Adrenal gland (tissue), 5 donors: ENCODE data around the gene GANC.

ENCODE experiments used
- POLR2A ChIP-seq, 2 donors: fragments of 450-650 bp; IDR thresholded peaks; one replicate each; pipeline ENCODE4 v1.6.1; 2017; ENCODE audit warnings: antibody characterized with exemption in 2 of 2, mild to moderate bottlenecking in 2 of 2, moderate library complexity in 1 of 2
- TF ChIP-seq, protein P1 (sequence below), 6 experiments: fragments of 450-650 bp in 4 of 6; fragments of 200-600 bp in 2 of 6; sonication (generic) in 1 of 6; IDR thresholded peaks; 1 replicate in 5 of 6; 2 replicates in 1 of 6; pipeline versions ENCODE4 v1.5.1 to v1.8.0; 2016 to 2021; ENCODE audit warnings: antibody characterized with exemption in 6 of 6, mild to moderate bottlenecking in 2 of 6, moderate library complexity in 1 of 6
- donor health status: DM: no; HTN: no; CAD: no.

- TF ChIP-seq, protein P1, sequence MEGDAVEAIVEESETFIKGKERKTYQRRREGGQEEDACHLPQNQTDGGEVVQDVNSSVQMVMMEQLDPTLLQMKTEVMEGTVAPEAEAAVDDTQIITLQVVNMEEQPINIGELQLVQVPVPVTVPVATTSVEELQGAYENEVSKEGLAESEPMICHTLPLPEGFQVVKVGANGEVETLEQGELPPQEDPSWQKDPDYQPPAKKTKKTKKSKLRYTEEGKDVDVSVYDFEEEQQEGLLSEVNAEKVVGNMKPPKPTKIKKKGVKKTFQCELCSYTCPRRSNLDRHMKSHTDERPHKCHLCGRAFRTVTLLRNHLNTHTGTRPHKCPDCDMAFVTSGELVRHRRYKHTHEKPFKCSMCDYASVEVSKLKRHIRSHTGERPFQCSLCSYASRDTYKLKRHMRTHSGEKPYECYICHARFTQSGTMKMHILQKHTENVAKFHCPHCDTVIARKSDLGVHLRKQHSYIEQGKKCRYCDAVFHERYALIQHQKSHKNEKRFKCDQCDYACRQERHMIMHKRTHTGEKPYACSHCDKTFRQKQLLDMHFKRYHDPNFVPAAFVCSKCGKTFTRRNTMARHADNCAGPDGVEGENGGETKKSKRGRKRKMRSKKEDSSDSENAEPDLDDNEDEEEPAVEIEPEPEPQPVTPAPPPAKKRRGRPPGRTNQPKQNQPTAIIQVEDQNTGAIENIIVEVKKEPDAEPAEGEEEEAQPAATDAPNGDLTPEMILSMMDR (IDR thresholded peaks at IDR 0.05), result no peak
- no peak for TF ChIP-seq POLR2A (IDR thresholded peaks at IDR 0.05)
These were observed 80.1 kb downstream of the GANC start for GRCh38 chr15:42353061-42353460.
